Endothelial cell of umbilical vein (primary cell): ENCODE data around the gene CEP85. TPM values are rescaled to one million over a fixed set of nuclear protein-coding genes. Genes with fewer than 3 reads are reported as not detected.

Experiments
- BruUV-seq: library from RNA; stranded (reverse); fragments of 400-500 nt; replicated peaks from 2 replicates; lab custom pipeline; 2021; lab: Mats Ljungman, UMichigan
- CTCF ChIA-PET: fragments of 300-600, 350-600 bp; sonication (Branson Sonifier 250); formaldehyde crosslinking; loops from one replicate; lab custom pipeline; 2021; ENCODE audit warnings: antibody characterized with exemption, inconsistent platforms; lab: Charles Lee
- POLR2A ChIA-PET: fragments of 300-600, 350-600 bp; sonication (Branson Sonifier 250); formaldehyde crosslinking; loops from one replicate; lab custom pipeline; 2021; ENCODE audit warnings: antibody characterized with exemption, inconsistent platforms; lab: Charles Lee
- DNase-seq: peaks from one replicate; pipeline ENCODE4 v3.0.0-alpha.2; 2011; ENCODE audit warnings: low read depth, low spot score
- FAIRE-seq: peaks from 2 replicates; lab custom pipeline; 2011; peaks lifted over from hg19 to GRCh38; lab: Jason Lieb, UNC
- H2AFZ ChIP-seq: 2 replicates; pipeline ENCODE4 v1.6.0; 2012; ENCODE audit warnings: low read depth, low read length, control low read depth, inconsistent platforms
- H3K27ac ChIP-seq: 2 replicates; pipeline ENCODE4 v1.5.1; 2011; ENCODE audit warnings: low read depth, mild to moderate bottlenecking, control low read depth, low read length, moderate library complexity; ENCODE audit not compliant: insufficient read depth
- H3K27me3 ChIP-seq, 2 experiments: 2 replicates each; pipeline versions ENCODE4 v1.6.0 to v1.6.1; 2011; ENCODE audit warnings: low read length in 2 of 2, mixed read lengths in 1 of 2; ENCODE audit not compliant: control insufficient read depth in 2 of 2, insufficient read depth in 2 of 2
- H3K36me3 ChIP-seq, 2 experiments: 2 replicates in 1 of 2; 3 replicates in 1 of 2; pipeline ENCODE4 v1.5.1; 2011; ENCODE audit warnings: low read length in 2 of 2, mild to moderate bottlenecking in 1 of 2, moderate library complexity in 1 of 2; ENCODE audit not compliant: control insufficient read depth in 2 of 2, insufficient read depth in 2 of 2; ENCODE audit errors: extremely low read depth in 1 of 2
- H3K4me1 ChIP-seq: 3 replicates; pipeline ENCODE4 v1.5.1; 2011; ENCODE audit warnings: mild to moderate bottlenecking, low read length; ENCODE audit not compliant: control insufficient read depth, insufficient read depth; ENCODE audit errors: extremely low read depth
- H3K4me2 ChIP-seq: 2 replicates; pipeline ENCODE4 v1.6.1; 2011; ENCODE audit warnings: low read length, control low read depth, mixed read lengths; ENCODE audit not compliant: insufficient read depth
- H3K4me3 ChIP-seq, 3 experiments: fragments of 200-600 bp in 1 of 3; sonication (generic), shearing (Covaris generic) in 1 of 3; replicated peaks in 1 of 3; 2 replicates each; pipeline ENCODE4 v1.5.1; 2011 to 2016; ENCODE audit warnings: control low read depth in 3 of 3, low read length in 3 of 3, mild to moderate bottlenecking in 2 of 3, inconsistent platforms in 1 of 3, low read depth in 1 of 3, moderate library complexity in 1 of 3; ENCODE audit not compliant: insufficient read depth in 1 of 3
- H3K79me2 ChIP-seq: 2 replicates; pipeline ENCODE4 v1.6.0; 2012; ENCODE audit warnings: low read length, inconsistent platforms; ENCODE audit not compliant: control insufficient read depth, insufficient read depth
- H3K9ac ChIP-seq: replicated peaks from 2 replicates; pipeline ENCODE3; 2011; ENCODE audit warnings: low read length, control low read depth; ENCODE audit not compliant: insufficient read depth; ENCODE audit errors: extremely low read depth
- H3K9me1 ChIP-seq: replicated peaks from 3 replicates; pipeline ENCODE4 v1.6.0; 2011; ENCODE audit warnings: mild to moderate bottlenecking, low read length; ENCODE audit not compliant: control insufficient read depth, insufficient read depth; ENCODE audit errors: extremely low read depth
- H3K9me3 ChIP-seq: replicated peaks from 2 replicates; pipeline ENCODE4 v1.5.1; 2012; ENCODE audit warnings: low read length, inconsistent platforms; ENCODE audit not compliant: control insufficient read depth, insufficient read depth
- H4K20me1 ChIP-seq: replicated peaks from 2 replicates; pipeline ENCODE3; 2011; ENCODE audit warnings: mild to moderate bottlenecking, low read length; ENCODE audit not compliant: control insufficient read depth, insufficient read depth; ENCODE audit errors: extremely low read depth
- CTCF ChIP-seq, 2 donors: IDR thresholded peaks; 1 replicate in 1 of 2; 2 replicates in 1 of 2; pipeline ENCODE4 v1.5.1; 2011; ENCODE audit warnings: low read length in 2 of 2, mild to moderate bottlenecking in 2 of 2, moderate library complexity in 2 of 2, control low read depth in 1 of 2, inconsistent platforms in 1 of 2, low read depth in 1 of 2; ENCODE audit not compliant: insufficient read depth in 1 of 2; ENCODE audit errors: extremely low read depth in 1 of 2
- FOS ChIP-seq: IDR thresholded peaks from 2 replicates; pipeline ENCODE4 v1.6.1; 2011; ENCODE audit warnings: mild to moderate bottlenecking, low read length, moderate library complexity, borderline replicate concordance; ENCODE audit not compliant: insufficient read depth
- JUN ChIP-seq: IDR thresholded peaks from 2 replicates; pipeline ENCODE4 v1.6.1; 2011; ENCODE audit warnings: borderline replicate concordance, low read depth; ENCODE audit not compliant: insufficient read length, insufficient read depth
- MAX ChIP-seq: IDR thresholded peaks from 2 replicates; pipeline ENCODE4 v1.6.1; 2011; ENCODE audit not compliant: insufficient read depth, insufficient read length
- MYC ChIP-seq: IDR thresholded peaks from one replicate; pipeline ENCODE4 v1.6.1; 2011; ENCODE audit warnings: mild to moderate bottlenecking, low read depth, low read length
- POLR2AphosphoS5 ChIP-seq: IDR thresholded peaks from 2 replicates; pipeline ENCODE4 v1.6.1; 2012; ENCODE audit warnings: low read depth, mild to moderate bottlenecking, control low read depth, low read length, moderate library complexity; ENCODE audit not compliant: insufficient read depth
- dilution Hi-C: fragments of 300-500 bp; cut with MboI; formaldehyde crosslinking; loops from one replicate; pipeline ENCODE4 v1.15.0; 2019; ENCODE audit warnings: low sequenced_read_pairs; ENCODE audit not compliant: extremely low pct_ligation_motif_present
- intact Hi-C: fragments of 100-400 bp; cut with micrococcal nuclease; formaldehyde crosslinking; loops from one replicate; pipeline ENCODE4 v1.10.0; 2022
- polyA plus RNA-seq, 4 experiments: library from polyadenylated mRNA; depleted of rRNA in 3 of 4; stranded (reverse) in 3 of 4; unstranded in 1 of 4; fragments of >200 nt; gene quantifications; 2 replicates each; pipeline versions ENCODE4 v1.2.1 to v1.2.3, GENCODE V29; 2011 to 2012; ENCODE audit warnings: missing spikeins in 1 of 4
- total RNA-seq: library from RNA; stranded (reverse); gene quantifications from 2 replicates; pipeline ENCODE4 v1.2.3, GENCODE V29; 2021

The CEP85 gene
- total and polyA plus RNA-seq, 2 donors (not counting 3 experiments of a cell fraction or from before 2014, with no cell fraction given): 15.2 to 17.8 TPM

- no TSS peak for BruUV-seq
- dilution Hi-C loops (no loop called here), intact Hi-C loops (no loop called here)
- DNase-seq (no peak), FAIRE-seq (no peak)
- Histone ChIP-seq H3K9me3 (no peaks in the 10 kb centered on the region), H3K4me2 (no peak overlapping the region), H3K4me3 (no peak overlapping the region), H4K20me1 (no peaks in the 10 kb centered on the region), H3K4me1 (no peaks in the 10 kb centered on the region), H3K9ac (no peak overlapping the region), H3K79me2 (no peaks in the 10 kb centered on the region), H3K27ac (no peak overlapping the region), H3K9me1 (no peaks in the 10 kb centered on the region), H3K36me3 (no peaks in the 10 kb centered on the region), H3K27me3 (peaks cover 0 to 5% of the 10 kb centered on the region in 2 experiments), H2AFZ (no peak overlapping the region)
- ChIA-PET POLR2A (no interaction called here), CTCF (interaction anchor here (1.1 to 2.6 kb wide), 5 partner anchors 20 to 227 kb away, joined by 3 to 12 read pairs (median 8); partner anchors contain the start of genes CEP85 and ZNF593)
- TF ChIP-seq CTCF (IDR thresholded peaks at IDR 0.05; ENCODE audit: extremely low read depth in 1 of 2, insufficient read depth in 1 of 2, low read depth in 1 of 2, low read length in 2 of 2) (peak in 1 of 2 donors; percentile 9), FOS (no peak)
Measured at GRCh38 chr1:26189751-26190275, 44.2 kb upstream of the CEP85 start.

GRCh38 chr1:26190373-26190987 is 43.5 kb upstream of the CEP85 start, which contains the start of gene CATSPER4:
Gene CATSPER4 (plus strand): TSS chr1:26190602. CDS start chr1:26190628, 26 bp downstream.
- TF ChIP-seq CTCF (IDR thresholded peaks at IDR 0.05; ENCODE audit: extremely low read depth in 1 of 2, insufficient read depth in 1 of 2, low read depth in 1 of 2, low read length in 2 of 2): peak in 1 of 2 donors; percentile 12
- no peak for TF ChIP-seq MYC
- no peak for TF ChIP-seq JUN
- TF ChIP-seq POLR2AphosphoS5: no peak
- TF ChIP-seq MAX: no peak
- POLR2A ChIA-PET: no interaction called here
- Histone ChIP-seq H4K20me1 (no peaks in the 10 kb centered on the region), H3K9ac (no peak within 1 kb of the TSS), H2AFZ (no peak within 1 kb of the TSS), H3K4me2 (no peak within 1 kb of the TSS), H3K9me3 (no peaks in the 10 kb centered on the region), H3K4me3 (no peak within 1 kb of the TSS), H3K9me1 (no peaks in the 10 kb centered on the region), H3K4me1 (no peaks in the 10 kb centered on the region), H3K27me3 (peaks cover 0 to 5% of the 10 kb centered on the region in 2 experiments), H3K36me3 (no peaks in the 10 kb centered on the region), H3K79me2 (no peaks in the 10 kb centered on the region), H3K27ac (no peak within 1 kb of the TSS)
- no peak for FAIRE-seq
- dilution Hi-C loops: no loop called here
- CTCF ChIA-PET: interaction anchor here (1.1 to 2.6 kb wide), 4 partner anchors 21 to 227 kb away, joined by 4 to 12 read pairs (median 8); partner anchors contain the start of genes CEP85 and ZNF593
- intact Hi-C loops: no loop called here
- no peak for DNase-seq
- no TSS peak for BruUV-seq
